Colonic mucosa (tissue), 4 donors: ENCODE measurements around the gene NKAIN2. TPM values are rescaled to one million over a fixed set of nuclear protein-coding genes. Genes with fewer than 3 reads are reported as not detected.

Source experiments
- DNase-seq: peaks from one replicate; pipeline ENCODE4 v3.0.0-alpha.2; 2020
- H3K27ac ChIP-seq: fragments of 200-600 bp; one replicate; pipeline ENCODE4 v1.8.0; 2021
- H3K27me3 ChIP-seq: fragments of 200-600 bp; one replicate; pipeline ENCODE4 v1.8.0; 2021
- H3K36me3 ChIP-seq: fragments of 200-600 bp; one replicate; pipeline ENCODE4 v1.8.0; 2021
- H3K4me1 ChIP-seq: fragments of 200-600 bp; one replicate; pipeline ENCODE4 v1.8.0; 2021; ENCODE audit warnings: mild to moderate bottlenecking
- H3K4me3 ChIP-seq: fragments of 200-600 bp; one replicate; pipeline ENCODE4 v1.8.0; 2021
- H3K9ac ChIP-seq, 2 donors: one replicate each; pipeline ENCODE4 v1.7.0; 2013; ENCODE audit warnings: control low read depth in 2 of 2, low read depth in 2 of 2, low read length in 2 of 2
- H3K9me3 ChIP-seq: fragments of 200-600 bp; one replicate; pipeline ENCODE4 v1.8.0; 2021
- intact Hi-C: fragments of 100-400 bp; cut with DNase I; formaldehyde crosslinking; loops from one replicate; pipeline ENCODE4 v1.14.1; 2022
- total RNA-seq, 2 donors: library from RNA; stranded (reverse); fragmentation: NEBNext Ultra II Directional in 1 of 2; extraction: Animal tissue kit (Norgen Biotek cat#: 25700) in 1 of 2; gene quantifications; one replicate each; pipeline ENCODE4 v1.2.1, GENCODE V29; 2021
- TF ChIP-seq, protein P1 (sequence below): fragments of 200-600 bp; IDR thresholded peaks from one replicate; pipeline ENCODE4 v1.8.0; 2022; ENCODE audit warnings: antibody characterized with exemption, mild to moderate bottlenecking
- donor health status: healthy.
- donor health status: DM: no; HTN: no; CAD: no.
- donor health status: DM: no; HTN: no; CAD: no.

NKAIN2 gene
- total RNA-seq, 2 donors from 2014 or later, result 0.21 TPM; not detected in 1

DNA sequence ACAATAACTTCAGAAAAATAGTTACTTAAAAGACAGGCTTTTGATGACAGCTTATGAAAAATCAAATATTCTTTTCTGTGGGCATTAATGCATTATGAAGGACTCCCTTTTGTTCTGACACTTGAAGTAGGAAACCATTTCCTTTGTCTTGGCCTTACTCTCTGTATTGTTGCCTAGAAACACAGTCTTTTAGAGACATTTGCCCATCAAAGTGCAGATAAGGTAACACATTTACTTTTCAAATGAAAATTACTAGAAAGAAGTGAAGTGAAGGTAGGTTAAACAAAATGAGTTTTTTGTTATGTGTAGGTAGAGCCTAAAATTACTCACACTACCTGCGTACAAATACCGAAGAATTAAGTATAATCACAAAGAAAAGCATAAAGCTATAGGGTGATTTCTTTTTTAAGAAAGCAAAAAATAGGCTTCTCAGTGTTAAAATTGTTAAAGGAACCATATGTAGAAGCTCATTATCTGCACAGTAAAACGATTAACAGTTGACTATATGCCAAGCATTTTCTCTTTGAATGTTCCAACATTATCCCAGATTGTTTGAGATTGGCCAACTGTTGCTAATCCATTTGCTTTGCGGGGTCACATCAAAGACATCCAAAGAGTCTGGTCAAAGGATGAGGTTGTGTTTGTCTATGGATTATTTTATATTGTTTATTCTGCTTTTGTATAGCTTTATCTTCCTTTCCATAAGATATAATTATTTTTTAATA, 616.6 kb downstream of the NKAIN2 start:
- Histone ChIP-seq H3K4me3 (no peak overlapping the region), H3K27ac (no peak overlapping the region), H3K9ac (no peak overlapping the region), H3K4me1 (no peaks in the 10 kb centered on the region), H3K36me3 (no peaks in the 10 kb centered on the region), H3K27me3 (no peaks in the 10 kb centered on the region), H3K9me3 (no peaks in the 10 kb centered on the region)
- TF ChIP-seq, protein P1, sequence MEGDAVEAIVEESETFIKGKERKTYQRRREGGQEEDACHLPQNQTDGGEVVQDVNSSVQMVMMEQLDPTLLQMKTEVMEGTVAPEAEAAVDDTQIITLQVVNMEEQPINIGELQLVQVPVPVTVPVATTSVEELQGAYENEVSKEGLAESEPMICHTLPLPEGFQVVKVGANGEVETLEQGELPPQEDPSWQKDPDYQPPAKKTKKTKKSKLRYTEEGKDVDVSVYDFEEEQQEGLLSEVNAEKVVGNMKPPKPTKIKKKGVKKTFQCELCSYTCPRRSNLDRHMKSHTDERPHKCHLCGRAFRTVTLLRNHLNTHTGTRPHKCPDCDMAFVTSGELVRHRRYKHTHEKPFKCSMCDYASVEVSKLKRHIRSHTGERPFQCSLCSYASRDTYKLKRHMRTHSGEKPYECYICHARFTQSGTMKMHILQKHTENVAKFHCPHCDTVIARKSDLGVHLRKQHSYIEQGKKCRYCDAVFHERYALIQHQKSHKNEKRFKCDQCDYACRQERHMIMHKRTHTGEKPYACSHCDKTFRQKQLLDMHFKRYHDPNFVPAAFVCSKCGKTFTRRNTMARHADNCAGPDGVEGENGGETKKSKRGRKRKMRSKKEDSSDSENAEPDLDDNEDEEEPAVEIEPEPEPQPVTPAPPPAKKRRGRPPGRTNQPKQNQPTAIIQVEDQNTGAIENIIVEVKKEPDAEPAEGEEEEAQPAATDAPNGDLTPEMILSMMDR, result no peak
- DNase-seq, result no peak
- intact Hi-C loops, result no loop called here

DNA sequence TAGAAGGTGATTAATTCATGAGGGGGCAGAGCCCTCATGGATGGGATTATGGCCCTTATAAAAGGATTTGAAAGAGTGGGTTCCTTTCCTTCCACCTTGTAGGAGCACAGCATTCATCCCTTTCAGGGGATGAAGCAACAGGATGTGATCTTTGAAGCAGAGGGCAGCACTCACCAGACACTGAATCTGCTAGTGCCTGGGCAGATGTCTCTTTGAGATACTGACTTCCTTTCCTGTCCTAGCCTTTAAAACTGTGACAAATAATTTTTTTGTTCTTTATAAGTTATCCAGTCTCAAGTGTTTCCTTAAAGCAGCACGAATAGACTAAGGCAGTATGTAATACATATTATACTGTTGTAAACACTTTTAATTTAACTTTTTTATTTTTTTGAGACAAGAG, 620.0 kb downstream of the NKAIN2 start:
- no peaks in the 10 kb centered on the region for H3K36me3 ChIP-seq
- TF ChIP-seq, protein P1, result no peak
- intact Hi-C loops, result no loop called here

DNA sequence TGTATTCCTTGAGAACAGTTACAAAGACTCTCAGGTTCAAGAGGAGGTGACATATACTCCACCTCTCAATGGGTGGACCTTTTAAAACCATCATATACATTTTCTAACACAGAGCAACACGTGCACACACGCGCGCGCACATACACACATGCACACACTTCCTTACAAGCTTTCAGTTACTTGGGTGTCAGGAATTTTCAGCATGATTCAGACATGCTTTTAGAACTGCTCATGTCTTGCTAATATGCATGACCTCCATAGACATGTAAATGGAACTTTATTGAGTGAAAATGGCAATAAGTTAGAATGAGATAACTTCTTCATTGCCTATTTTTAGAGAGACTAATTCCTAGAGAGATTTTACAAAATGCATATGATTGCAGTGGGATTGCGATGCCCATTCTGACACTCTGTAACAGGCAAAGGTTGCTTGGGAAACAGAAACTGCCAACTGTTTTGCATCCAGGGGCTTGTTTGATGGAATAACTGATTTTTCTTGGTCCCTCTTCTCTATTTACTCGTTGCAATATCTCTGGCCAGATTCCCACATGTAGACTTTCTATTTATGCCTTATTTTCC, 627.2 kb downstream of the NKAIN2 start:
- no peak overlapping the region for H3K4me3 ChIP-seq
- H3K4me1 ChIP-seq, result no peaks in the 10 kb centered on the region
- H3K9ac ChIP-seq, result no peak overlapping the region
- no peaks in the 10 kb centered on the region for H3K36me3 ChIP-seq
- TF ChIP-seq, protein P1, result no peak
- intact Hi-C loops, result no loop called here
- H3K9me3 ChIP-seq, result no peaks in the 10 kb centered on the region
- no peaks in the 10 kb centered on the region for H3K27me3 ChIP-seq
- DNase-seq, result no peak
- H3K27ac ChIP-seq, result no peak overlapping the region

More for the DNA sequence above, 620.0 kb downstream of the NKAIN2 start:
- H3K4me3 ChIP-seq, result no peak overlapping the region
- no peaks in the 10 kb centered on the region for H3K4me1 ChIP-seq
- no peak overlapping the region for H3K9ac ChIP-seq
- H3K27me3 ChIP-seq, result no peaks in the 10 kb centered on the region
- no peak for DNase-seq
- no peaks in the 10 kb centered on the region for H3K9me3 ChIP-seq
- H3K27ac ChIP-seq, result no peak overlapping the region

DNA sequence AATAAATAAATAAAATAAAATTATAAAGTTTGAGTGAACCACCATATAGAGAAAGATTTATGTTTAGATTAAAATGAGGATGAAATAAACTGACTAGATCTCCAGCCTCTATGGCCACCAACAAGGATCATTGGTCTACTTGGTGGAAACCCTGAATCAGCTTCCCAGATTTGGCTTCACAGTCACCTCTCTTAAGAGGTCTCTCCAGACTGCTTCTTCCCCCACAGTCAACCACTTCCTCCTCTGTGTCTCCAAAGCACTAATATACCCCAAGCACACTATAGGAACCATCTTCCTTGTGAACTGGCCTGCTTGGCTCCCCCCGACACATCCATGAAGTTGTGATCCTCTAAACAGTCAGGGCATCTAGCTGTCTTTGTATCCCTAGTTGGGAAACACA, 629.0 kb downstream of the NKAIN2 start:
- DNase-seq, result no peak
- Histone ChIP-seq H3K27me3 (no peaks in the 10 kb centered on the region), H3K9me3 (no peaks in the 10 kb centered on the region), H3K27ac (no peak overlapping the region), H3K4me1 (no peaks in the 10 kb centered on the region), H3K9ac (no peak overlapping the region), H3K4me3 (no peak overlapping the region), H3K36me3 (no peaks in the 10 kb centered on the region)
- TF ChIP-seq, protein P1, result no peak
- intact Hi-C loops, result no loop called here

DNA sequence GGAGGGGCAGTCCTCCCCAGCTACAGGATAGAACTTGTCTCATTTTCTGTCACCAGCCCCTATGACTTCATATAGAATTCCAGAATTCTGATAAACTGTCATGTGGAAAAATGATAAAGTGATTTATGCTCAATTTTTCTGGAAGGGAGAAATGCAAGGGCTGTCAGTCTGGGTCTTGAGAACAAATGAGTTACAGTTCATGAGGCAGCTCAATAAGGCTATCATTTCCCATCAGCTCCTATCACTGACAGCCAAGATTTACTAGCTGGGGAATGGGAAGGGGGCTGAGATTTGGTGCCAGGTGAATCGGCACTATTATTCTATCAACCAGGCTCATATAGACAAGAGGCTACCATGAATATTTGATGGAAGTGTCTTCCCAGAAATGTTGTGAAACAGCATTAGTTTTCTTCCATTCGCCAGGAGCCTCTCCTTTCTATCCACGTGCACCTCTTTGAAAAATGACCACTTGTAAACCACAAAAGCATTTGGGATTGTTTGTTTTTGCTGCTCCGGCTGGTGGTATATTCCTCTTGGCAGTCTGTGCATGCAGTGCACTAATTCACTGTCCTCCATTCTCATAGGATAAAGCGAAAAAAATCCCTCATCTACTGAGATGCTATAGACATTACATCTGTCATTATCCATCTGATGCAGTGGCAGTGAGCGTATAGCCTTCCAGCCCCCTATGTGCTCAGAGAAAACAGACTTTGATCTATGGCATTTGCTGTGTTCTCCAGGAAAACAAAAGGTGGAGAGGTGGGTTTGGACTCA, 629.9 kb downstream of the NKAIN2 start:
- DNase-seq, result no peak
- H3K9ac ChIP-seq, result no peak overlapping the region
- H3K9me3 ChIP-seq, result no peaks in the 10 kb centered on the region
- no peak overlapping the region for H3K4me3 ChIP-seq
- intact Hi-C loops, result no loop called here
- TF ChIP-seq, protein P1, result no peak
- no peaks in the 10 kb centered on the region for H3K27me3 ChIP-seq
- no peaks in the 10 kb centered on the region for H3K4me1 ChIP-seq
- no peak overlapping the region for H3K27ac ChIP-seq
- no peaks in the 10 kb centered on the region for H3K36me3 ChIP-seq
